Ramos (cell line): ENCODE measurements around the gene CCDC159.
"Not testable (repeated sequence)": the region's sequence is repeated elsewhere in the genome, so short reads cannot be mapped to it uniquely, and the experiment has no call there.

Experiments used
- in situ Hi-C: fragments of 300-500 bp; cut with MboI; formaldehyde crosslinking; loops from one replicate; pipeline ENCODE4 v1.14.3; 2022; ENCODE audit warnings: low sequenced_read_pairs; ENCODE audit not compliant: unreplicated experiment

CCDC159 gene

GRCh38 chr19:11364296-11364904 is 18.1 kb downstream of the CCDC159 start:
- in situ Hi-C loops: no loop called here

DNA sequence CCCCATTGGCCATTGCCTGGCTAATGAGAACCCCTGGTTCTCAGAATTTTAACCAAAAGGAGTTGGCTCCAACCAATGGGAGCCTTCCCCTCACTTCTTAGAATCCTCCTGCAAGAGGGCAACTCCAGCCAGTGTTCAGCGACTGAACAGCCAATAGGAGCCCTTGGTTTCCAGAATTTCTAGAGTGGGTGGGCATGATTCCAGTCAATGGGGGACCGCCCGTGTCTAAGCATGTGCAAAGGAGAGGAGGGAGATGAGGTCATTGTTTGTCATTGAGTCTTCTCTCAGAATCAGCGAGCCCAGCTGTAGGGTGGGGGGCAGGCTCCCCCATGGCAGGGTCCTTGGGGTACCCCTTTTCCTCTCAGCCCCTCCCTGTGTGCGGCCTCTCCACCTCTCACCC is 18.6 kb downstream of the CCDC159 start:
- in situ Hi-C loops: no loop called here

DNA sequence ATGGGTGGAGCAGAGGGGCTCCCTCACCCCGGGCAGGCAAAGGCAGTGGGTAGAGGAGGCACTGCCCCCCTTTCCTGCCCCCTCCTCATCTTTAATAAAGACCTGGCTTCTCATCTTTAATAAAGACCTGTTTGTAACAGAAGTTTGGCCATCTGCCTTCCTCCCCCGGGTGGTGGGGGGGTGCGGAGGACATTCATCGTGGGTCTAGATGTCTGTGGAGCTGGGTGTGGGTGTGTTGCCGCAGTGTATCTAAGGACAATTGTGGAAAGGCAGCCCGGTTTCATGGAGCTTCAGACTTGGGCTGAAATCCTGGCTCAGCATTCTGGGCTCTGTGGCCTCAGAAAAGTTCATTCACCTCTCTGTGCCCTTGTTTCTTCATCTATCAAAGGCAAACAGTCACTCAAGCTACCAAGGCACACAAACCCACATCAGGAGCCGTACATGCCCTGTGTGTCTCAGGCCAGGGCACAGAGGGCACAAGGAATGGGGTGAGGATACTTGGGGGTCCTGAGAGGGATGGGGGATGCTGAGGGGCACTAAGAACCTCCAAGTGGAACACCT is 19.3 kb downstream of the CCDC159 start:
- in situ Hi-C loops: no loop called here

- in situ Hi-C loops: no loop called here
These were observed 21.2 kb downstream of the CCDC159 start for GRCh38 chr19:11367528-11367927.

DNA sequence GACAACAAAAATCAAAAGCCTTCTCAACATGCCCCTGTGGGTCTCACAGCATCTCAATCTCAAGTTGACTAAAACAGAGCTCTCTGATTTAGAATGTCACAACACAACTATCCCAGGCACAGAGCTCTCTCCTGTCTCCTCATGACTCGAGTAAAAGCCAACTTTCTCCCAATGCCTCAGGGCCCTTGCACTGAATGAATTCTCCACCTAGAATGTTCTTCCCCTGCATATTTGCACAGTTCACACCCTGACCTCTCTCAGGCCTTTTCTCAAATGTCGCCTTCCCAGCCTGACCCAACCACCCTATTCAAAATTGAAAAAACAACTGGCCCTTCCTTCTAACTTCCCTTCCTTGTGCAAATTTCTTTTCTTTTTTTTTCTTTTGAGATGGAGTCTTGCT is 24.4 kb downstream of the CCDC159 start:
- in situ Hi-C loops: no loop called here

GRCh38 chr19:11373166-11373884 is 27.0 kb downstream of the CCDC159 start:
- in situ Hi-C loops: no loop called here

DNA sequence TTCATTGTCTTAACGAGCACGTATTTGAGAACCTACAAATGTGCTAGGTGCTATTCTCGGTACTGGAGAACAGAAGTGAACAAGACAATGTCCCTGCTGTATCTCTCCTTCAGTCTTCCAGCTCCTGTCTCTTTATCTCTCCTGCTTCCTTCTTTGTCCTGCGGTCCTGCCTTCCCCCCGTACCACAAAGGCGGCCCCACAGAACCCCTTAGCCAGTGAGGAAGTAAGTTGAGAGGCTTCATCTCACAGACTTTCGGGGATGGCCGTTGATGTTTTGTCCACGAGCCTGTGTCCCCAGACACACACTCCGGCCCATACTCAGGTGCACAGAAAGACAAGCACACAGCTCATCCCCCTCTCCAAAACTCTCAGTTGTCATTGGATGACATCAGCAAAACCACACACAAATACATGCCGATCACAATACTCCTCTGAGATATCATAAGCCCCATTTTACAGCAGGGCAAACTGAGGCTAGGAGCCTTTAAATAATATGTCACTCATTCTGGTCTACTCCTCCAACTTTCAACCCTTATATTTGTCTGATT is 27.6 kb downstream of the CCDC159 start:
- in situ Hi-C loops: no loop called here

GRCh38 chr19:11374433-11375142 is 28.3 kb downstream of the CCDC159 start, which contains the start of gene SWSAP1:
SWSAP1 (plus strand) TSS chr19:11374666; CDS start chr19:11374681, 15 bp downstream.
- in situ Hi-C loops: no loop called here

- in situ Hi-C loops: no loop called here
These were observed 29.0 kb downstream of the CCDC159 start for GRCh38 chr19:11375143-11375948.

DNA sequence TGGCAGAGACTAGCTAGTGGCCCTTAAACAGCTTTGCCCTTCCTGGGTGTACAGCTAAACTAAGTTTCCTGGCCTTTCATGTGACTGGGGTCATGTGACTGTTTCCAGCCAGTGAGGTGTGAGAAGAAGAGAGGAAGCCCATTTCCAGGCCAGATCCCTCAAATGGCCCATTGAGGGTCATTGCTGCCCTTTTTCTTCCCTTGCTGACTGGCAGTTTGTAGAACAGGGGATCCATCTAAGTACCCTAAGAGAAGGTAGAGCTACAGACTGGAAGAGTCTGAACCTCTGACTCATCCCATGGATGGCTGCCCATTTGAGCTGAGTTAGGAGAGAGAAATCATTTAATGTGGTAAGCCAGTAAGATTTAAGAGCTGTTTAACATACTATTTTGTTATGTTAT is 30.9 kb downstream of the CCDC159 start:
- in situ Hi-C loops: no loop called here

DNA sequence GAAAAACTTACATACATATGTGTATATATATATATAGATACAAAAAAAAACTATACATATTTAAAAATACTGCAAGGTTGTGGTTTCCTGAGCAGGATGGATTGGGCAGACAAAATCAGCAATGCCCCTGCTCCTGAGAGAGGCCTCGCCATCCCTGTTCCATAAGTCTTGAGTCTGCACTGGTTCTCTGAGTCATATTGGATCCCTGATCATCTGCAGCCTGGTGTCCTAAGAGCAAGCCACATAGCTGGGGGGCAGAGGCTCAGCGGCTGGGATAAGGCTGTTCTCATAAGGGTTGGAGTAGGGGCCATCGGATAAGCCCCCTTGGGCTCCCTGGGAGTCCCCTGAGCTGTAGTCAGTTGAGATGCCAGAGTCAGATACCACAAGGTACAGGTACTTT is 31.4 kb downstream of the CCDC159 start:
- in situ Hi-C loops: no loop called here

DNA sequence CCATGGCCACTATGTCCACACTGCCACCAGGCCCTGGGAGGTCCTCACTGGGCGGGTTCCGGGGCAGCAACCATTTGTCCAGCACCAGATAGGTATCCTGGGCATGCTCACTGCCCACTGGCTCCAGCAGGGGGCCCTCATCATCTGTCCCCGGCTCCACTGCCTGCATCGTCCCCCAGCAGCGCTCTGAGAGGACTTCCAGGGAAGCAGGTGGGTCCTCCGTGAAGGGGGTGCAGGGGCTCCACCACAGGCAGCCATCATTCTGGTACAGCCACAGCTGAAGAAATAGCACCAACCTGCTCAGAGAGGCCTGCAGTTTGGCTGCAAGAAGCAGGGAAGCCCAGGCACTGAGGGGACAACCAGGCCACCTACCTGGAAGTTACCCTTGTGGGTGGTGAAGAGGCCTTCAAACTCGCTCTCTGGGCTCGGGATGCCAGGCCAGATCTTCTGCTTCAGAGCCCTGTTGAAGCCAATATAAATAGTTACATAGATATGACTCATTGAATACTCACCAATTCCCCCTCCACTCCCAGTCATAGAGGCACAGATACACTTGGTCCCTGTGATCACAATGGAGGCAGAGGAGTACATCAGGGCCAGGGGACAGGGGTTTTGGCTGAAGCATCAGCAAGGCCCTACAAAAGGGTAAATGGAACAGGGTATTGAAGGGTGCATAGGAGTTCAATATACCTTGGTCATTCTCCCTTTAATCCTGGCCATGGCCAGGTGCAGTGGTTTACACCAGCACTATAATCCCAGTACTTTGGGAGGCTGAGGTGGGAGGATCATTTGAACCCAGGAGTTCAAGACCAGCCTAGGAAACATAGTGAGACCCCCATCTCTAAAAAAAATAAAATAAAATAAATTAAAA is 32.2 kb downstream of the CCDC159 start:
- in situ Hi-C loops: no loop called here

DNA sequence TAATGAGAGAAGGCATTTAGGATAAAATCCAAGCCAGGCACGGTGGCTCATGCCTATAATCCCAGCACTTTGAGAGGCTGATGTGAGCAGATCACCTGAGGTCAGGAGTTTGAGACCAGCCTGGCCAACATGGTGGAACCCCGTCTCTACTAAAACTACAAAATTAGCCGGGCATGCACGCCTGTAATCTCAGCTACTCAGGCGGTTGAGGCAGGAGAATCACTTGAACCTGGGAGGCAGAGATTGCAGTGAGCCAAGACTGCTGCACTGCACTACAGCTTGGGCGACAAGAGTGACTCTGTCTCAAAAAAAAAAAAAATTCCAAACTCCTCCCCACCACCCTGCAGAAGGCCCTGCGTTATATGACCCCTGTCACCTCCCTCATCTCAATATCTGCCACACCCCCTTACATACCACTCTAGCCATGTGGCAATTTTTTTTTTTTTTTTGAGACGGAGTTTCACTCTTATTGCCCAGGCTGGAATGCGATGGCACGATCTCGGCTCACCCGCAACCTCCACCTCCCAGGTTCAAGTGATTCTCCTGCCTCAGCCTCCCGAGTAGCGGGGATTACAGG is 33.0 kb downstream of the CCDC159 start:
- in situ Hi-C loops: not testable (repeated sequence)

DNA sequence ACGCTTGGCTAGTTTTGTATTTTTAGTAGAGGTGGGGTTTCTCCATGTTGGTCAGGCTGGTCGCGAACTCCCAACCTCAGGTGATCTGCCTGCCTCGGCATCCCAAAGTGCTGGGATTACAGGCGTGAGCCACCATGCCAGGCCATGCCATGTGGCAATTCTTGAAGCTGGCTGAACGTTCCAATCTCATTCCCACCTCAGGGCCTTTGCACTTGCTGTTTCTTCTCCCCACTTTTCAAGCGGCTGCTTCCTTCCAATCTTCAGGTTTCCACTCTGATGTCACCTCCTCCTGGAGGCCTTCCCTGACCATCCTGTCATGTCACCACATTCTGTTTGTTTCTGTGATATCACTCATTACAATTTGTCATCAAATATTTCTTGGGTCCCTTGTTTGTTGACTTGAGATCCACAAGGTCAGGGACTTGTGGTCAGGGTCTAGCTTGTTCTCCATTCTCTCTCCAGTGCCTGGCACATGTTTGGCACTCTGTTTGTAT is 33.6 kb downstream of the CCDC159 start:
- in situ Hi-C loops: no loop called here

DNA sequence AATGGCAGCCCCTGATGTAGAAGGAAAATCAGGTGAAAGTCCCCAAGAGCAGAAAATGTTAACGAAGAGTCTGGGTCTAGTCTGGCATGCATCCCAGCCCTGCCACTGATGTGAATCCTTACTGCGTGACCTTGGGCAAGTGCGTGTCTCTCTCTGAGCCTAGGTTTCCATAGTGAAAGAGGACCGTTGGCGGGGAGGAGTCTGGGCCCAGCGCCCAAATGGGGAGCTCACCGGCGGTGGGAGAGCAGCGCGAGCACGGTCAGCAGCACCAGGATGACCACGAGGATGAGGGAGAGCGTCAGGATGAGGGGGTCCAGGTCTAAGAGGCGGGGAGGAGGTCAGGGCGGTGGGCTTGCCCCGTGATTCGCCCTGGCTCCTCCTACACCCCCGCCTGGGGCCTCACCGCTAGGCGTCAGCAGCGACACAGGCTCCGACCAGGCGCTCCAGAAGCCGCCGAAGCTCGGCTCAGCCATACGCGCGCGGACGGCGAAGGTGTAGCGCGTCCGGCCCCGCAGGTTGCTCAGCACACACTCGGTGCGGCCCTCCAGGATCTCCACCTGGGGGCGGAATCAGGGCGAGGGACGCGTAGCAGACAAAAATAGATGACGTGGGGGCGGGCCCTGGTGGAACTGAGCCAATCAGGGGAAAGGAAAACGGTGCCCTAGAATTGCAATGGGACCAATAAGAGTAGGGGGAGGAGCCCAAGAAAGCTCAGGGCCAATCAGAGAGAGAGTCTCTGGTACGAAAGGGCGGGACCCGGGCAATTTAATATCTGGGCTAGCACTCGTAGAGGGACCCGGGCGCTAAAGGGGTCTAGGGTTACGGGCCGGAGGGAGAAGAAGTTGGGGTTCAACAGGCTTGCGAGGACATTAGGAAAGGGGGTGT is 34.6 kb downstream of the CCDC159 start:
- in situ Hi-C loops: no loop called here

- in situ Hi-C loops: no loop called here
These were observed 36.8 kb downstream of the CCDC159 start for GRCh38 chr19:11382898-11383705.

DNA sequence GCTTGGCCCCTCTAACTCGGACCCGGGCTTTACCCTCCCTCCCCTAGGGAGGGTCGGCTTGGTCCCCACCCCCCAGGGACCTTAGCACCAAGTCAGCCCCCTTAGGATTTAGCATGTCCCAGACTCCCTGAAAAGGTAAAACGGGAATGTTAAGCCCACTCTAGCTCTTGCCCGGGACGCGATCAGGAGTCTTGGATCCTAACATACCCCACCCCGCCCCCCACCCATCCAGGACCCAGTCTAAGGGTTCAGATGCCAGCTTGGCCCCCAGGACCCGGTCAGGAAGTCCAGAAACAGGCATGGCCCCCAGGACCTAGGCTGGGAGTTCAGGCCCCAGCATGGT is 37.4 kb downstream of the CCDC159 start:
- in situ Hi-C loops: no loop called here
